ENCODE measurements around the gene HELQ. TPM values are rescaled to one million over a fixed set of nuclear protein-coding genes. Genes with fewer than 3 reads are reported as not detected.

HELQ gene
- total and polyA plus RNA-seq, 2 of the 13 experiments (the other 11 are each of a cell fraction or from before 2014, with no cell fraction given): 6.6 to 10.8 TPM

DNA sequence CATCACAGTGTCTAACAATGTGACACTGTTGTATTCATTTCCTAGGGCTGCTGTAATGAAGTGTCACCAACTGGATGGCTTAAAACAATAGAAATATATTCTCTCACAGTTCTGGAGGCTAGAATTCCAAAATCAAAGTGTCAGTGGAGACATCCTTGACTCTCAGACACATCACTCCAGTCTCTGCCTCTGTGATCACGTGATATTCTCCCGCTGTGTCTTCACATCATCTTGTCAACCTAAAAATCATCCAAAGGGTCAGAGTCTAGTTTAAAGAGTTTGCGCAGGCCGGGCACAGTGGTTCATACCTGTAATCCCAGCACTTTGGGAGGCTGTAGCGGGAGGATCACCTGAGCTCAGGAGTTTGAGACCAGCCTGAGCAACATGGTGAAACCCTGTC lies 84.4 kb downstream of the HELQ start:
- H3K27me3 ChIP-seq (ENCODE audit: control insufficient read depth in 1 of 2, insufficient read depth in 2 of 2, low read length in 2 of 2): no peaks in the 10 kb centered on the region
- no peak overlapping the region for H3K4me2 ChIP-seq (ENCODE audit: low read depth, low read length)
- in situ Hi-C loops (cut with HindIII; ENCODE audit: extremely low pct_ligation_motif_present, low pct_unique_long_range_greater_than_20kb): loop anchor here (5.0 to 25.0 kb wide), 2 partner anchors 81 to 266 kb away; no protein-coding TSS in a partner anchor
- TF ChIP-seq ETV6 (CRISPR knock-in tag; conservative IDR thresholded peaks at IDR 0.05): no peak
- TF ChIP-seq RAD51 (IDR thresholded peaks at IDR 0.05; ENCODE audit: borderline replicate concordance): peak; percentile 68; the same call in 1 of the 2 replicates
- no peak for TF ChIP-seq MBNL3 (CRISPR knock-in tag; conservative IDR thresholded peaks at IDR 0.05)
- H3K36me3 ChIP-seq (replicated peaks in 1 of 2; ENCODE audit: control insufficient read depth in 1 of 2, insufficient read depth in 2 of 2, low read length in 2 of 2): no peaks in the 10 kb centered on the region
- DNase-seq (ENCODE audit: low spot score) (no peak), FAIRE-seq (no peak), ATAC-seq (no peak)
- H2AFZ ChIP-seq (ENCODE audit: low read length): no peak overlapping the region
- H3K4me3 ChIP-seq (replicated peaks in 1 of 3; ENCODE audit: insufficient read depth in 1 of 3, low read depth in 2 of 3, low read length in 3 of 3): no peak overlapping the region
- H3K79me2 ChIP-seq (ENCODE audit: insufficient read depth, low read length): no peaks in the 10 kb centered on the region
- ChIA-PET POLR2A (interaction anchor here (2.4 kb wide), 1 partner anchor 84 kb away, joined by 5 read pairs; the partner anchor contains the start of genes HELQ and MRPS18C), CTCF (ENCODE audit: low intra/inter-chr PET ratio, low total read pairs) (no interaction called here)
- no peak overlapping the region for H3K27ac ChIP-seq (ENCODE audit: extremely low read length, insufficient read depth, low read length)
- H3K9me3 ChIP-seq (ENCODE audit: low read length): no peaks in the 10 kb centered on the region
- no peak overlapping the region for H3K9ac ChIP-seq (ENCODE audit: insufficient read depth, low read depth, low read length)
- WGBS (ENCODE audit: low lambda C conversion rate): 62% methylated on average over 5 of the region's 5 CpGs
- peaks cover 39% of the 10 kb centered on the region for H3K4me1 ChIP-seq (ENCODE audit: insufficient read depth, low read length)
- no TSS peak for BruUV-seq (replicated peaks)
- intact Hi-C loops (cut with micrococcal nuclease; ENCODE audit: unreplicated experiment): loop anchor here (2.0 kb wide), 1 partner anchor 270 kb away; no protein-coding TSS in a partner anchor
- H4K20me1 ChIP-seq (ENCODE audit: insufficient read depth, low read length): no peaks in the 10 kb centered on the region

DNA sequence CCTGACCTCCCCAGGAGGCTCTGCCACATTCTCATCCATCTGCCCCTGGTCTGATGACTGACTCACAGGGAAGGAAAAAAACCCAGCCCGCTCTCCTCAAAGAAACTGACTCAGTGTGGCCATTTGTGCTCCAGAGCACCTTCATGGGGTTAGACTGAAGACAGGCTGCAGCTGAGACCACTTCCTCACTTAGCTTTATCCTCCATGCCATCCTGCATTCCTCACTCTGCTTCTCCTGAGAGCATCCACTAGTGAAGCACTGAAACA lies 85.0 kb downstream of the HELQ start:
- Histone ChIP-seq H3K4me3 (replicated peaks in 1 of 3; ENCODE audit: insufficient read depth in 1 of 3, low read depth in 2 of 3, low read length in 3 of 3) (no peak overlapping the region; a peak in 1 of 6 replicates), H3K27me3 (ENCODE audit: control insufficient read depth in 1 of 2, insufficient read depth in 2 of 2, low read length in 2 of 2) (no peaks in the 10 kb centered on the region), H4K20me1 (ENCODE audit: insufficient read depth, low read length) (no peaks in the 10 kb centered on the region), H3K9me3 (ENCODE audit: low read length) (no peaks in the 10 kb centered on the region), H3K9ac (ENCODE audit: insufficient read depth, low read depth, low read length) (no peak overlapping the region), H3K4me2 (ENCODE audit: low read depth, low read length) (peak overlapping the region; percentile 44; the same call in 1 of the 2 replicates), H3K27ac (ENCODE audit: extremely low read length, insufficient read depth, low read length) (no peak overlapping the region), H3K79me2 (ENCODE audit: insufficient read depth, low read length) (no peaks in the 10 kb centered on the region), H3K4me1 (ENCODE audit: insufficient read depth, low read length) (peaks cover 42% of the 10 kb centered on the region), H3K36me3 (replicated peaks in 1 of 2; ENCODE audit: control insufficient read depth in 1 of 2, insufficient read depth in 2 of 2, low read length in 2 of 2) (no peaks in the 10 kb centered on the region), H2AFZ (ENCODE audit: low read length) (no peak overlapping the region)
- CTCF ChIA-PET (ENCODE audit: low intra/inter-chr PET ratio, low total read pairs): no interaction called here
- intact Hi-C loops (cut with micrococcal nuclease; ENCODE audit: unreplicated experiment) (loop anchor here (2.0 kb wide), 1 partner anchor 270 kb away; no protein-coding TSS in a partner anchor), in situ Hi-C loops (cut with HindIII; ENCODE audit: extremely low pct_ligation_motif_present, low pct_unique_long_range_greater_than_20kb) (loop anchor here (5.0 to 25.0 kb wide), 2 partner anchors 82 to 267 kb away; no protein-coding TSS in a partner anchor)
- WGBS (ENCODE audit: low lambda C conversion rate): 38% methylated on average over 1 of the region's 1 CpG
- POLR2A ChIA-PET: no interaction called here
- TF ChIP-seq RXRB (CRISPR knock-in tag; IDR thresholded peaks at IDR 0.05; ENCODE audit: borderline replicate concordance): no peak
- no peak for TF ChIP-seq ZNF124 (CRISPR knock-in tag; IDR thresholded peaks at IDR 0.05)
- TF ChIP-seq MYNN (CRISPR knock-in tag; IDR thresholded peaks at IDR 0.05; ENCODE audit: low read depth): no peak
- TF ChIP-seq ZNF264 (CRISPR knock-in tag; IDR thresholded peaks at IDR 0.05): no peak
- TF ChIP-seq SMAD9 (CRISPR knock-in tag; IDR thresholded peaks at IDR 0.05): no peak
- TF ChIP-seq ISL2 (CRISPR knock-in tag; IDR thresholded peaks at IDR 0.05): no peak
- no peak for TF ChIP-seq KDM4B (CRISPR knock-in tag; IDR thresholded peaks at IDR 0.05)
- no peak for TF ChIP-seq ZNF816 (CRISPR knock-in tag; IDR thresholded peaks at IDR 0.05; ENCODE audit: borderline replicate concordance)
- TF ChIP-seq MLLT10 (CRISPR knock-in tag; IDR thresholded peaks at IDR 0.05): no peak
- DNase-seq (ENCODE audit: low spot score): no peak
- BruUV-seq (replicated peaks): no TSS peak
- FAIRE-seq: no peak
- ATAC-seq: peak; percentile 40
